Ascending aorta (tissue), 2 donors: Measurements from ENCODE around the gene GIT1. TPM values are rescaled to one million over a fixed set of nuclear protein-coding genes. Genes with fewer than 3 reads are reported as not detected.

ENCODE experiments used
- DNase-seq, 2 donors: peaks; one replicate each; pipeline ENCODE4 v3.0.0-alpha.2; 2019; ENCODE audit warnings: low spot score in 2 of 2
- H3K27ac ChIP-seq, 2 donors: fragments of 200-600 bp; sonication (generic); one replicate each; pipeline ENCODE4 v1.5.1; 2016 to 2017; ENCODE audit warnings: mild to moderate bottlenecking in 1 of 2
- H3K27me3 ChIP-seq: fragments of 200-600 bp; sonication (generic); one replicate; pipeline ENCODE4 v1.5.1; 2017
- H3K36me3 ChIP-seq, 2 donors: fragments of 200-600 bp; sonication (generic); one replicate each; pipeline ENCODE4 v1.5.1; 2016
- H3K4me1 ChIP-seq, 2 donors: fragments of 200-600 bp; sonication (generic); one replicate each; pipeline ENCODE4 v1.5.1; 2016 to 2017; ENCODE audit warnings: mild to moderate bottlenecking in 1 of 2
- H3K4me3 ChIP-seq, 2 donors: fragments of 200-600 bp; sonication (generic); one replicate each; pipeline ENCODE4 v1.5.1; 2016 to 2017; ENCODE audit warnings: mild to moderate bottlenecking in 1 of 2
- H3K9me3 ChIP-seq, 2 donors: fragments of 200-600 bp; sonication (generic); one replicate each; pipeline ENCODE4 v1.5.1; 2016
- CTCF ChIP-seq, 3 experiments: fragments of 200-600 bp in 2 of 3; fragments of 450-650 bp in 1 of 3; sonication (generic) in 2 of 3; IDR thresholded peaks; one replicate each; pipeline ENCODE4 v1.5.1; 2016 to 2019; ENCODE audit warnings: antibody characterized with exemption in 3 of 3, mild to moderate bottlenecking in 1 of 3, moderate library complexity in 1 of 3
- intact Hi-C: fragments of 100-400 bp; cut with DNase I; formaldehyde crosslinking; loops from one replicate; pipeline ENCODE4 v1.15.1; 2023
- total RNA-seq: library from RNA; depleted of rRNA; stranded (reverse); fragments of >200 nt; gene quantifications from one replicate; pipeline ENCODE4 v1.1.0, GENCODE V29; 2016

Gene GIT1
- total RNA-seq, 1 donor from 2014 or later, result 142 TPM

- Histone ChIP-seq H3K36me3 (peaks cover 56 to 60% of the 10 kb centered on the region in 2 donors), H3K4me3 (no peak overlapping the region), H3K4me1 (no peaks in the 10 kb centered on the region), H3K9me3 (no peaks in the 10 kb centered on the region), H3K27ac (no peak overlapping the region), H3K27me3 (no peaks in the 10 kb centered on the region)
- intact Hi-C loops, result no loop called here
- TF ChIP-seq CTCF (IDR thresholded peaks at IDR 0.05), result no peak
- no peak for DNase-seq
Measured at GRCh38 chr17:29526322-29526721, 63.1 kb downstream of the GIT1 start.

- Histone ChIP-seq H3K27ac (no peak overlapping the region), H3K27me3 (no peaks in the 10 kb centered on the region), H3K9me3 (no peaks in the 10 kb centered on the region), H3K36me3 (peaks cover 59 to 66% of the 10 kb centered on the region in 2 donors), H3K4me3 (no peak overlapping the region), H3K4me1 (no peaks in the 10 kb centered on the region)
- TF ChIP-seq CTCF (IDR thresholded peaks at IDR 0.05), result no peak
- no peak for DNase-seq
- intact Hi-C loops, result no loop called here
Measured at GRCh38 chr17:29524692-29525091, 64.8 kb downstream of the GIT1 start.

Other genes with a start within 250 kb of the GIT1 start
- gene TAOK1, start 199.3 kb downstream of the GIT1 start, total RNA-seq, result 20.8 TPM
- 11.0 TPM for gene ABHD15, start 22.6 kb downstream of the GIT1 start, total RNA-seq
- 93.7 TPM for gene TP53I13, start 20.9 kb downstream of the GIT1 start, total RNA-seq
- 16.7 TPM for gene ANKRD13B, start 3.5 kb upstream of the GIT1 start, total RNA-seq
- gene CORO6, start 33.3 kb upstream of the GIT1 start, total RNA-seq, result 22.0 TPM